ENCODE results near the gene ABCA13.

The ABCA13 gene

GRCh38 chr7:48360574-48360973 lies 189.3 kb downstream of the ABCA13 start:
- Histone ChIP-seq H2AFZ (ENCODE audit: low read depth) (no peak overlapping the region), H3K4me1 (ENCODE audit: low read depth, poor library complexity, severe bottlenecking) (no peaks in the 10 kb centered on the region), H3K27ac (no peak overlapping the region), H3K79me2 (ENCODE audit: insufficient read depth, low read depth) (no peaks in the 10 kb centered on the region), H3K4me3 (IDR thresholded peaks at IDR 0.05; ENCODE audit: insufficient read depth, low read depth, low read length) (no peak overlapping the region), H3K4me2 (no peak overlapping the region), H3K9ac (no peak overlapping the region), H4K20me1 (ENCODE audit: insufficient read depth) (no peaks in the 10 kb centered on the region), H3K36me3 (ENCODE audit: insufficient read depth) (no peaks in the 10 kb centered on the region), H3K27me3 (ENCODE audit: insufficient read depth, low read depth) (no peaks in the 10 kb centered on the region)
- TF ChIP-seq, protein P1, sequence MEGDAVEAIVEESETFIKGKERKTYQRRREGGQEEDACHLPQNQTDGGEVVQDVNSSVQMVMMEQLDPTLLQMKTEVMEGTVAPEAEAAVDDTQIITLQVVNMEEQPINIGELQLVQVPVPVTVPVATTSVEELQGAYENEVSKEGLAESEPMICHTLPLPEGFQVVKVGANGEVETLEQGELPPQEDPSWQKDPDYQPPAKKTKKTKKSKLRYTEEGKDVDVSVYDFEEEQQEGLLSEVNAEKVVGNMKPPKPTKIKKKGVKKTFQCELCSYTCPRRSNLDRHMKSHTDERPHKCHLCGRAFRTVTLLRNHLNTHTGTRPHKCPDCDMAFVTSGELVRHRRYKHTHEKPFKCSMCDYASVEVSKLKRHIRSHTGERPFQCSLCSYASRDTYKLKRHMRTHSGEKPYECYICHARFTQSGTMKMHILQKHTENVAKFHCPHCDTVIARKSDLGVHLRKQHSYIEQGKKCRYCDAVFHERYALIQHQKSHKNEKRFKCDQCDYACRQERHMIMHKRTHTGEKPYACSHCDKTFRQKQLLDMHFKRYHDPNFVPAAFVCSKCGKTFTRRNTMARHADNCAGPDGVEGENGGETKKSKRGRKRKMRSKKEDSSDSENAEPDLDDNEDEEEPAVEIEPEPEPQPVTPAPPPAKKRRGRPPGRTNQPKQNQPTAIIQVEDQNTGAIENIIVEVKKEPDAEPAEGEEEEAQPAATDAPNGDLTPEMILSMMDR (conservative IDR thresholded peaks at IDR 0.05; ENCODE audit: low read depth, low read length), result no peak

DNA sequence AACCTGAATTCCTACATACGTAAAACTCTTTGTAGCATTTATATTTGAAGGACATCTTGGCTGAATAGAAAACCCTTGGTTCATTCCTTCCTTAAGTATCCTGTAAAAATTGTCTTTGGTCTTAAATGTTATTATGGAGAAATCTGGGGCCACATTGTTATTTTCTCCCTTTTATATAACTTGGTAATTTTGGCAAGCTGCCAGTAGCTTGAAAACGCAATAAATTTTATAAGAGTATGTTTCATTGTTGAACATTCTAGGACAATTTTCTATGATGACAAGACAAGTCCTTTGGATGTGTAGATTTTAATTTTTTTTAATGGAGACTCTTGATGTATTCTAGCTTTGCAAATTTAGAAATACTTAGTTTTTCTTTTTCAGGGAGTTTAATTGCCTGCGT lies 191.9 kb downstream of the ABCA13 start:
- Histone ChIP-seq H3K4me2 (no peak overlapping the region), H3K27ac (no peak overlapping the region), H3K79me2 (ENCODE audit: insufficient read depth, low read depth) (no peaks in the 10 kb centered on the region), H4K20me1 (ENCODE audit: insufficient read depth) (no peaks in the 10 kb centered on the region), H3K9ac (no peak overlapping the region), H3K4me3 (IDR thresholded peaks at IDR 0.05; ENCODE audit: insufficient read depth, low read depth, low read length) (no peak overlapping the region), H2AFZ (ENCODE audit: low read depth) (no peak overlapping the region), H3K4me1 (ENCODE audit: low read depth, poor library complexity, severe bottlenecking) (no peaks in the 10 kb centered on the region), H3K27me3 (ENCODE audit: insufficient read depth, low read depth) (no peaks in the 10 kb centered on the region), H3K36me3 (ENCODE audit: insufficient read depth) (no peaks in the 10 kb centered on the region)
- TF ChIP-seq, protein P1 (conservative IDR thresholded peaks at IDR 0.05; ENCODE audit: low read depth, low read length), result no peak

GRCh38 chr7:48365010-48365409 lies 193.8 kb downstream of the ABCA13 start:
- H3K27me3 ChIP-seq (ENCODE audit: insufficient read depth, low read depth), result no peaks in the 10 kb centered on the region
- no peak overlapping the region for H2AFZ ChIP-seq (ENCODE audit: low read depth)
- H3K36me3 ChIP-seq (ENCODE audit: insufficient read depth), result no peaks in the 10 kb centered on the region
- H3K79me2 ChIP-seq (ENCODE audit: insufficient read depth, low read depth), result no peaks in the 10 kb centered on the region
- no peak overlapping the region for H3K4me2 ChIP-seq
- no peak overlapping the region for H3K27ac ChIP-seq
- H3K4me1 ChIP-seq (ENCODE audit: low read depth, poor library complexity, severe bottlenecking), result no peaks in the 10 kb centered on the region
- no peak overlapping the region for H3K9ac ChIP-seq
- no peak overlapping the region for H3K4me3 ChIP-seq (IDR thresholded peaks at IDR 0.05; ENCODE audit: insufficient read depth, low read depth, low read length)
- H4K20me1 ChIP-seq (ENCODE audit: insufficient read depth), result no peaks in the 10 kb centered on the region
- TF ChIP-seq, protein P1 (conservative IDR thresholded peaks at IDR 0.05; ENCODE audit: low read depth, low read length), result no peak

DNA sequence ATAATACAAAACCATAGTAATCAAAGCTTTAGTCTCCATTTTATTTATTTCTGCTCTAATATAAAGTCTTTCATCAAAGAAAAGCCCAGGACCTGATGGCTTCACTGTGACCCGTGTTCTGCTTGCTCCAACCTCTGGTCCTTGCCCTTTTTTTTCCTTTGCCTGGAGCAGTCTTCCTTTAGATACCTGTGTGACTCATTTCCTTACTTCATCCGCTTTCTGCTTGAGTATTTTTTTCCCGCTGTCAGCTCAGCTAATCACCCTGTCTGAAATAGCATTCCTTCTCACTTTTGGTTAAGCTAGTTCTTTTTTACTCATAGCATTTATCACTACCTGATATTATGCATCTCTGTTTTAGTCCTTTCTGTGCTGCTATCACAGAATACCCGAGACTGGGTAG lies 194.8 kb downstream of the ABCA13 start:
- no peak overlapping the region for H3K9ac ChIP-seq

More for the DNA sequence above, 194.8 kb downstream of the ABCA13 start:
- H3K4me2 ChIP-seq, result no peak overlapping the region
- no peaks in the 10 kb centered on the region for H3K4me1 ChIP-seq (ENCODE audit: low read depth, poor library complexity, severe bottlenecking)
- H3K36me3 ChIP-seq (ENCODE audit: insufficient read depth), result no peaks in the 10 kb centered on the region
- no peaks in the 10 kb centered on the region for H3K27me3 ChIP-seq (ENCODE audit: insufficient read depth, low read depth)
- H3K27ac ChIP-seq, result no peak overlapping the region
- no peaks in the 10 kb centered on the region for H4K20me1 ChIP-seq (ENCODE audit: insufficient read depth)
- no peak overlapping the region for H2AFZ ChIP-seq (ENCODE audit: low read depth)
- TF ChIP-seq, protein P1 (conservative IDR thresholded peaks at IDR 0.05; ENCODE audit: low read depth, low read length), result no peak
- H3K79me2 ChIP-seq (ENCODE audit: insufficient read depth, low read depth), result no peaks in the 10 kb centered on the region
- no peak overlapping the region for H3K4me3 ChIP-seq (IDR thresholded peaks at IDR 0.05; ENCODE audit: insufficient read depth, low read depth, low read length)
